ENCODE measurements around the gene HTR3B. TPM values are rescaled to one million over a fixed set of nuclear protein-coding genes. Genes with fewer than 3 reads are reported as not detected.

The HTR3B gene
- polyA plus RNA-seq, 1 donor from 2014 or later, result not detected

DNA sequence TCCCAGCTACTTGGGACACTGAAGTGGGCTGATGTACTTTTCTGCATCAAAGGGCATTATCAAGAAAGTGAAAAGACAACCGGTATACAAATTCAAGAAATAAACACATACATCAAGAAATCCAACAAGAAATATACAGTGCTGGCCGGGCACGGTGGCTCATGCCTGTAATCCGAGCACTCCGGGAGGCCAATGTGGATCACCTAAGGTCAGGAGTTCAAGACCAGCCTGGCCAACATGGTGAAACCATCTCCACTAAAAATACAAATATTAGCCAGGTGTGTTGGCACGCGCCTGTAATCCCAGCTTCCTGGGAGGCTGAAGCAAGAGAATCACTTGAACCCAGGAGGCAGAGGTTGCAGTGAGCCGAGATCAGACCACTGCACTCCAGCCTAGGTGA is 38.7 kb upstream of the HTR3B start:
- Histone ChIP-seq H2AFZ (ENCODE audit: low read depth, low read length) (no peak overlapping the region), H3F3A (ENCODE audit: insufficient read depth, low read length, poor library complexity, severe bottlenecking) (no peaks in the 10 kb centered on the region), H3K9me3 (ENCODE audit: low read length) (no peaks in the 10 kb centered on the region), H3K9me2 (ENCODE audit: insufficient read depth, low read length) (no peaks in the 10 kb centered on the region), H3K9ac (ENCODE audit: low read length) (no peak overlapping the region), H3K79me2 (replicated peaks; ENCODE audit: insufficient read depth, low read length) (peaks cover 4% of the 10 kb centered on the region), H3K4me3 (ENCODE audit: low read length) (no peak overlapping the region), H4K20me1 (ENCODE audit: insufficient read depth) (no peaks in the 10 kb centered on the region), H3K27me3 (ENCODE audit: insufficient read depth, low read depth, low read length) (no peaks in the 10 kb centered on the region), H3K27ac (ENCODE audit: low read length) (no peak overlapping the region), H3K36me3 (ENCODE audit: insufficient read depth, low read length) (no peaks in the 10 kb centered on the region), H3K4me2 (ENCODE audit: low read length) (no peak overlapping the region)
- TF ChIP-seq RAD21 (conservative IDR thresholded peaks at IDR 0.05), result no peak

DNA sequence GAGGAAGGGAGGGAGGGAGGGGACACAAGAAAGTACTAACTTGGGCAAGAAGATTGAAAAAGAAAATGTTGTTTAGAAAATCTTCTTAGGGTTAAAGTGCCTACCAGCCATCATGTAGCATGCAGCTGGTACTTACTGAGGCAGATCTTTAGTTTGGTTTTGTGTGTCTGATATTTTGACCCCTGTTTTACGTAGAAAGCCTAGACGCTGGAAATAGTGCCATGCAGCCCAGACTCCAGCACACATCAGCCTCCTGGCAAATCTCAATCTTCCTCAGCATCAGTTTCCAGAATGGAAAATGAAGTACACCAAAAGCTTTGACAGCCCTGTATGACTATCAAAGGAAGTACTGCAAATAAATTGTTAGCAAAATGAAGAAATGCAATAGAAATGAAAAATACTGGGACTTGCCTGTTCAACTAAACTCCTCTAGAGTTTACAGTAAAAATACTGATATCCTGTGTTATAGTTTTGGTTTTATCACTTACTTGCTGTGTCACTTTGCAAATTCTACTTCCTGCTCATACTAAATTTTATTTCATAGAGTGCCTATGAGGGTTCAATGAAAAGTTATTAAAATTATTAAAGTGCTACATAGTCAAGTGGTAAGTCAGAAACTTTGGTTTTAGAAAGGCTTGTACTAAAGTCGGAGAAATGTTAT is 36.6 kb upstream of the HTR3B start:
- Histone ChIP-seq H2AFZ (ENCODE audit: low read depth, low read length) (no peak overlapping the region), H3K4me3 (ENCODE audit: low read length) (no peak overlapping the region), H3K27ac (ENCODE audit: low read length) (no peak overlapping the region), H3K9ac (ENCODE audit: low read length) (no peak overlapping the region), H3K27me3 (ENCODE audit: insufficient read depth, low read depth, low read length) (no peaks in the 10 kb centered on the region), H3F3A (ENCODE audit: insufficient read depth, low read length, poor library complexity, severe bottlenecking) (peaks cover 2% of the 10 kb centered on the region), H3K36me3 (ENCODE audit: insufficient read depth, low read length) (no peaks in the 10 kb centered on the region), H4K20me1 (ENCODE audit: insufficient read depth) (no peaks in the 10 kb centered on the region), H3K9me3 (ENCODE audit: low read length) (no peaks in the 10 kb centered on the region), H3K9me2 (ENCODE audit: insufficient read depth, low read length) (no peaks in the 10 kb centered on the region), H3K79me2 (replicated peaks; ENCODE audit: insufficient read depth, low read length) (peaks cover 10% of the 10 kb centered on the region), H3K4me2 (ENCODE audit: low read length) (no peak overlapping the region)
- TF ChIP-seq MXI1 (conservative IDR thresholded peaks at IDR 0.05; ENCODE audit: poor library complexity, severe bottlenecking), result no peak
- no peak for TF ChIP-seq REST (IDR thresholded peaks at IDR 0.05; ENCODE audit: borderline replicate concordance)
- TF ChIP-seq RAD21 (conservative IDR thresholded peaks at IDR 0.05), result no peak
- TF ChIP-seq SMC3 (conservative IDR thresholded peaks at IDR 0.05; ENCODE audit: poor library complexity), result no peak

DNA sequence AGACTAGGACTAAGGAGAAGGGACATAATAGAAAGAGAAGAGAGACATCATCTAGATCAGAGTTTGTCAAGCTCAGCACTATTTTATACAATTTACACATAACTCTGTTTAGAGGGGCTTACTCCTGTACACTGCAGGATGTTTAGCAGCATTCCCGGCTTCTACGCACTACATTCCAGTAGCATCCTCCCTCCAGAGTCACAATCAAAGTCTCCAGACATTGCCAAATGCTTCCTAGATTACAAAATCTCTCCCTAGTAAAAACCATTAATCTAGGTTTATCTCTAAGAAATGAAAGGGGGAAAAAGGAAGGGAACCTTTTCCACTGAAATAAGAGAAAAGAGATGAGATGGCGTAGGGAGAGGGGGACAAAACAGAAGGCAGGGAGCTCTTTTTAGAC is 33.3 kb upstream of the HTR3B start:
- Histone ChIP-seq H2AFZ (ENCODE audit: low read depth, low read length) (no peak overlapping the region), H3F3A (ENCODE audit: insufficient read depth, low read length, poor library complexity, severe bottlenecking) (peaks cover 5% of the 10 kb centered on the region), H3K4me3 (ENCODE audit: low read length) (no peak overlapping the region), H3K9me3 (ENCODE audit: low read length) (no peaks in the 10 kb centered on the region), H3K27ac (ENCODE audit: low read length) (no peak overlapping the region), H3K36me3 (ENCODE audit: insufficient read depth, low read length) (no peaks in the 10 kb centered on the region), H3K9ac (ENCODE audit: low read length) (no peak overlapping the region), H4K20me1 (ENCODE audit: insufficient read depth) (no peaks in the 10 kb centered on the region), H3K9me2 (ENCODE audit: insufficient read depth, low read length) (no peaks in the 10 kb centered on the region), H3K4me2 (ENCODE audit: low read length) (no peak overlapping the region), H3K79me2 (replicated peaks; ENCODE audit: insufficient read depth, low read length) (peaks cover 9% of the 10 kb centered on the region), H3K27me3 (ENCODE audit: insufficient read depth, low read depth, low read length) (no peaks in the 10 kb centered on the region)
- TF ChIP-seq SMC3 (conservative IDR thresholded peaks at IDR 0.05; ENCODE audit: poor library complexity), result no peak
- no peak for TF ChIP-seq EZH2 (IDR thresholded peaks at IDR 0.05; ENCODE audit: borderline replicate concordance, insufficient read depth, low read length, poor library complexity, severe bottlenecking)
- TF ChIP-seq REST (IDR thresholded peaks at IDR 0.05; ENCODE audit: borderline replicate concordance), result no peak
- TF ChIP-seq, protein P1, sequence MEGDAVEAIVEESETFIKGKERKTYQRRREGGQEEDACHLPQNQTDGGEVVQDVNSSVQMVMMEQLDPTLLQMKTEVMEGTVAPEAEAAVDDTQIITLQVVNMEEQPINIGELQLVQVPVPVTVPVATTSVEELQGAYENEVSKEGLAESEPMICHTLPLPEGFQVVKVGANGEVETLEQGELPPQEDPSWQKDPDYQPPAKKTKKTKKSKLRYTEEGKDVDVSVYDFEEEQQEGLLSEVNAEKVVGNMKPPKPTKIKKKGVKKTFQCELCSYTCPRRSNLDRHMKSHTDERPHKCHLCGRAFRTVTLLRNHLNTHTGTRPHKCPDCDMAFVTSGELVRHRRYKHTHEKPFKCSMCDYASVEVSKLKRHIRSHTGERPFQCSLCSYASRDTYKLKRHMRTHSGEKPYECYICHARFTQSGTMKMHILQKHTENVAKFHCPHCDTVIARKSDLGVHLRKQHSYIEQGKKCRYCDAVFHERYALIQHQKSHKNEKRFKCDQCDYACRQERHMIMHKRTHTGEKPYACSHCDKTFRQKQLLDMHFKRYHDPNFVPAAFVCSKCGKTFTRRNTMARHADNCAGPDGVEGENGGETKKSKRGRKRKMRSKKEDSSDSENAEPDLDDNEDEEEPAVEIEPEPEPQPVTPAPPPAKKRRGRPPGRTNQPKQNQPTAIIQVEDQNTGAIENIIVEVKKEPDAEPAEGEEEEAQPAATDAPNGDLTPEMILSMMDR (IDR thresholded peaks at IDR 0.05; ENCODE audit: poor library complexity, severe bottlenecking), result no peak
- no peak for TF ChIP-seq EP300 (conservative IDR thresholded peaks at IDR 0.05; ENCODE audit: poor library complexity, severe bottlenecking)
- no peak for TF ChIP-seq MXI1 (conservative IDR thresholded peaks at IDR 0.05; ENCODE audit: poor library complexity, severe bottlenecking)
- no peak for TF ChIP-seq TAF1 (IDR thresholded peaks at IDR 0.05; ENCODE audit: low read depth)
- no peak for TF ChIP-seq POLR2AphosphoS5 (IDR thresholded peaks at IDR 0.05)
- no peak for TF ChIP-seq RAD21 (conservative IDR thresholded peaks at IDR 0.05)

Measured in neural cell (in vitro differentiated cells).